ENCODE results near the gene TXNDC2. TPM values are rescaled to one million over a fixed set of nuclear protein-coding genes. Genes with fewer than 3 reads are reported as not detected.

Gene TXNDC2
- total RNA-seq, 2 donors from 2014 or later, result 3.6 TPM; not detected in 1

- no peaks in the 10 kb centered on the region for H3K9me3 ChIP-seq
- TF ChIP-seq POLR2AphosphoS5 (IDR thresholded peaks at IDR 0.05) (no peak), POLR2A (IDR thresholded peaks at IDR 0.05) (no peak), CTCF (IDR thresholded peaks at IDR 0.05) (no peak)
- H3K36me3 ChIP-seq, result no peaks in the 10 kb centered on the region
- intact Hi-C loops (cut with DNase I), result no loop called here
- 61% methylated on average over 3 of the region's 3 CpGs for WGBS
- no peaks in the 10 kb centered on the region for H3K4me1 ChIP-seq (replicated peaks)
- DNase-seq (ENCODE audit: low spot score), result no peak
- H3K27me3 ChIP-seq (replicated peaks; ENCODE audit: insufficient read depth), result no peaks in the 10 kb centered on the region
- no peak overlapping the region for H3K4me3 ChIP-seq
- H3K27ac ChIP-seq, result no peak overlapping the region
Measured at GRCh38 chr18:9862686-9863085, 23.1 kb upstream of the TXNDC2 start.

GRCh38 chr18:9863282-9863681 lies 22.5 kb upstream of the TXNDC2 start:
- Histone ChIP-seq H3K4me1 (replicated peaks) (no peaks in the 10 kb centered on the region), H3K27ac (no peak overlapping the region), H3K9me3 (no peaks in the 10 kb centered on the region), H3K4me3 (no peak overlapping the region), H3K36me3 (no peaks in the 10 kb centered on the region), H3K27me3 (replicated peaks; ENCODE audit: insufficient read depth) (no peaks in the 10 kb centered on the region)
- 45% methylated on average over 2 of the region's 2 CpGs for WGBS
- intact Hi-C loops (cut with DNase I), result no loop called here
- TF ChIP-seq CTCF (IDR thresholded peaks at IDR 0.05), result no peak
- TF ChIP-seq POLR2AphosphoS5 (IDR thresholded peaks at IDR 0.05), result no peak
- no peak for TF ChIP-seq POLR2A (IDR thresholded peaks at IDR 0.05)
- no peak for DNase-seq (ENCODE audit: low spot score)

- Histone ChIP-seq H3K9me3 (no peaks in the 10 kb centered on the region), H3K4me1 (replicated peaks) (no peaks in the 10 kb centered on the region), H3K27me3 (replicated peaks; ENCODE audit: insufficient read depth) (no peaks in the 10 kb centered on the region), H3K27ac (no peak overlapping the region), H3K4me3 (no peak overlapping the region), H3K36me3 (no peaks in the 10 kb centered on the region)
- no peak for DNase-seq (ENCODE audit: low spot score)
- intact Hi-C loops (cut with DNase I), result no loop called here
- TF ChIP-seq POLR2A (IDR thresholded peaks at IDR 0.05) (no peak), POLR2AphosphoS5 (IDR thresholded peaks at IDR 0.05) (no peak), CTCF (IDR thresholded peaks at IDR 0.05) (no peak)
- WGBS, result 98% methylated on average over 7 of the region's 7 CpGs
Measured at GRCh38 chr18:9865764-9866490, 19.8 kb upstream of the TXNDC2 start.

GRCh38 chr18:9866627-9867026 lies 19.1 kb upstream of the TXNDC2 start:
- Histone ChIP-seq H3K36me3 (no peaks in the 10 kb centered on the region), H3K27ac (no peak overlapping the region), H3K4me3 (no peak overlapping the region), H3K27me3 (replicated peaks; ENCODE audit: insufficient read depth) (no peaks in the 10 kb centered on the region), H3K4me1 (replicated peaks) (no peaks in the 10 kb centered on the region), H3K9me3 (no peaks in the 10 kb centered on the region)
- no peak for DNase-seq (ENCODE audit: low spot score)
- 97% methylated on average over 3 of the region's 3 CpGs for WGBS
- TF ChIP-seq POLR2A (IDR thresholded peaks at IDR 0.05) (no peak), POLR2AphosphoS5 (IDR thresholded peaks at IDR 0.05) (no peak), CTCF (IDR thresholded peaks at IDR 0.05) (no peak)
- intact Hi-C loops (cut with DNase I), result no loop called here

DNA sequence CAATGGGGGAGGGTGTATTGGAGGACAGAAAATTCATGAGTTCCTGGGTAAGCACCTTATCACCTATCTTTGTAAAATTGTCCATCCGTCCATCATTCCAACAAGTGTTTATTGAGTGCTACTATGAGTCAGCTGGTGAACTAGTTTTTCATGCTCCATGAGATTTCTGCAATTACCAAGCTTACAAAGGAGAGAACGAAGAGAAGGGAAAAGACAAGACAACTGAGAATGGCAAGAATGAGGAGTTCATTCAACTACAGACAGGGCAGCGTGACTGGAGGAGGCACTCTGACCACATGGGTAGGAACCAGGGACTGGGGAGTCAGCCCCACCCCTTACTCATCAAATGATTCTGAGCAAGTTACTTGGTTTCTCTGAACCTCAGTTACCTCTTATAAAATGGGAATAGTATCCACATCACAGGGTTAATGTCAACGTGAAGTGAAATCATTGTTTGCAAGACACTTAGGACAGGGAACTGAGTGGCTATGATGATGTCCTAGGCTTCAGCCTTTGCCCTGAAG lies 18.6 kb upstream of the TXNDC2 start:
- H3K36me3 ChIP-seq, result no peaks in the 10 kb centered on the region
- TF ChIP-seq POLR2AphosphoS5 (IDR thresholded peaks at IDR 0.05) (no peak), CTCF (IDR thresholded peaks at IDR 0.05) (no peak), POLR2A (IDR thresholded peaks at IDR 0.05) (no peak)
- intact Hi-C loops (cut with DNase I), result no loop called here
- WGBS, result 81% methylated on average over 4 of the region's 4 CpGs
- no peak overlapping the region for H3K4me3 ChIP-seq
- no peaks in the 10 kb centered on the region for H3K27me3 ChIP-seq (replicated peaks; ENCODE audit: insufficient read depth)
- H3K4me1 ChIP-seq (replicated peaks), result no peaks in the 10 kb centered on the region
- no peaks in the 10 kb centered on the region for H3K9me3 ChIP-seq
- DNase-seq (ENCODE audit: low spot score), result no peak
- no peak overlapping the region for H3K27ac ChIP-seq

All from prostate gland (tissue), 2 donors.